ENCODE measurements around the gene CCDC57.

The CCDC57 gene

GRCh38 chr17:82101767-82102679, 110.6 kb downstream of the CCDC57 start:
- DNase-seq = no peak

- DNase-seq = no peak
These were observed 111.3 kb downstream of the CCDC57 start for GRCh38 chr17:82101301-82101715.

- no peak for DNase-seq
These were observed 111.9 kb downstream of the CCDC57 start for GRCh38 chr17:82100502-82101298.

GRCh38 chr17:82098939-82099763, 113.5 kb downstream of the CCDC57 start:
- DNase-seq = peak; percentile 16 to 20

- DNase-seq = peak; percentile 94 to 96
These were observed 114.3 kb downstream of the CCDC57 start, which contains the start of gene FASN for GRCh38 chr17:82098169-82098938. TSS of gene FASN (minus strand) at chr17:82098236. CDS start at chr17:82096445, 1,791 bp downstream.

- DNase-seq = no peak
These were observed 114.8 kb downstream of the CCDC57 start for GRCh38 chr17:82097919-82098168.

- DNase-seq = peak in 1 of 2 experiments; percentile 28
These were observed 115.3 kb downstream of the CCDC57 start for GRCh38 chr17:82097184-82097918.

GRCh38 chr17:82096709-82097183, 115.9 kb downstream of the CCDC57 start:
- DNase-seq = no peak

- no peak for DNase-seq
These were observed 116.6 kb downstream of the CCDC57 start for GRCh38 chr17:82095777-82096708.

GRCh38 chr17:82094931-82095776, 117.5 kb downstream of the CCDC57 start:
- DNase-seq = no peak

GRCh38 chr17:82092995-82093751, 119.5 kb downstream of the CCDC57 start:
- no peak for DNase-seq

GRCh38 chr17:82092628-82092994, 120.0 kb downstream of the CCDC57 start:
- no peak for DNase-seq

- no peak for DNase-seq
These were observed 120.5 kb downstream of the CCDC57 start for GRCh38 chr17:82092094-82092586.

GRCh38 chr17:82091264-82092066, 121.2 kb downstream of the CCDC57 start:
- no peak for DNase-seq

- DNase-seq = no peak
These were observed 121.9 kb downstream of the CCDC57 start for GRCh38 chr17:82090549-82091263.

- no peak for DNase-seq
These were observed 122.7 kb downstream of the CCDC57 start for GRCh38 chr17:82089723-82090548.

Measured in AML-193 (cell line).